ENCODE results near the gene SDHAF1.

SDHAF1 gene

DNA sequence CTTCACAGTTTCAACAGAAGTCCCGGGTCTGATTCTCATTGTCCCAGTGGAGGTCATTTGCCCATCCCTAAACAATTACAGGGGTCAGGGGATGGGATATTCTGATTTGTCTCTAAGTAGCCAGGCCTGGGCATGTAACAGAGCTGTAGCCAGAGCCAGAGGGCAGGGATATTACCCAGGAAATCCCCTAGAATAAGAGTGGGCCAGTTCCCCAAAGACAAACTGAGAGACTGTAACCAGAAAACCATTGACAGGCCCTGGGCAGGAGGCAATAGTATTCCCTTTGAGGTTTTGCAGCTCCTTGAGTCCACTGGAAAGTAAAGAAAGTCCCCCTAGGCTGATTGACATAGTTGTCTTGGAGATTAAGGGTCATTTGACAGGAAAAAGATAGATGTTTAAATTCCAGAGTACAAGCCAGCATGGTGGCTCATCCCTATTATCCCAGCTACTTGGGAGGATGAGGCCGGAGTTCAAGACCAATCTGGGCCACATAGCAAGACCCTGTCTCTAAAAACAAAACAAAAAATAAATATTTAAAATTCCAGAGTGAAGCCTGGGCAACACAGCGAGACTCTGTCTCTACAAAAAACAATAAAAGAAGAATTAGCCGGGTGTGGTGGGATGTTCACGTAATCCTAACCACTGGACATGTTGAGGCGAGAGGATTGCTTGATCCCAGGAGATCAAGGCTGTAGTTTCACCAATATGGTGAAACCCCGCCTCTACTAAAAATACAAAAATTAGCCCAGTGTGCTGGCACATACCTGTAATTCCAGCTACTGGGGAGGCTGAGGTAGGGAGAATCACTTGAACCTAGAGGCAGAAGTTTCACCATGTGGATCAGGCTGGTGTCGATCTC, 1.9 kb upstream of the SDHAF1 start:
- no peak overlapping the region for H3K27ac ChIP-seq (replicated peaks)
- TF ChIP-seq, protein P1, sequence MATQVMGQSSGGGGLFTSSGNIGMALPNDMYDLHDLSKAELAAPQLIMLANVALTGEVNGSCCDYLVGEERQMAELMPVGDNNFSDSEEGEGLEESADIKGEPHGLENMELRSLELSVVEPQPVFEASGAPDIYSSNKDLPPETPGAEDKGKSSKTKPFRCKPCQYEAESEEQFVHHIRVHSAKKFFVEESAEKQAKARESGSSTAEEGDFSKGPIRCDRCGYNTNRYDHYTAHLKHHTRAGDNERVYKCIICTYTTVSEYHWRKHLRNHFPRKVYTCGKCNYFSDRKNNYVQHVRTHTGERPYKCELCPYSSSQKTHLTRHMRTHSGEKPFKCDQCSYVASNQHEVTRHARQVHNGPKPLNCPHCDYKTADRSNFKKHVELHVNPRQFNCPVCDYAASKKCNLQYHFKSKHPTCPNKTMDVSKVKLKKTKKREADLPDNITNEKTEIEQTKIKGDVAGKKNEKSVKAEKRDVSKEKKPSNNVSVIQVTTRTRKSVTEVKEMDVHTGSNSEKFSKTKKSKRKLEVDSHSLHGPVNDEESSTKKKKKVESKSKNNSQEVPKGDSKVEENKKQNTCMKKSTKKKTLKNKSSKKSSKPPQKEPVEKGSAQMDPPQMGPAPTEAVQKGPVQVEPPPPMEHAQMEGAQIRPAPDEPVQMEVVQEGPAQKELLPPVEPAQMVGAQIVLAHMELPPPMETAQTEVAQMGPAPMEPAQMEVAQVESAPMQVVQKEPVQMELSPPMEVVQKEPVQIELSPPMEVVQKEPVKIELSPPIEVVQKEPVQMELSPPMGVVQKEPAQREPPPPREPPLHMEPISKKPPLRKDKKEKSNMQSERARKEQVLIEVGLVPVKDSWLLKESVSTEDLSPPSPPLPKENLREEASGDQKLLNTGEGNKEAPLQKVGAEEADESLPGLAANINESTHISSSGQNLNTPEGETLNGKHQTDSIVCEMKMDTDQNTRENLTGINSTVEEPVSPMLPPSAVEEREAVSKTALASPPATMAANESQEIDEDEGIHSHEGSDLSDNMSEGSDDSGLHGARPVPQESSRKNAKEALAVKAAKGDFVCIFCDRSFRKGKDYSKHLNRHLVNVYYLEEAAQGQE (IDR thresholded peaks at IDR 0.05; ENCODE audit: insufficient replicate concordance, low read depth): no peak
- TF ChIP-seq GABPA (IDR thresholded peaks at IDR 0.05; ENCODE audit: low read depth): no peak
- TF ChIP-seq SPI1 (IDR thresholded peaks at IDR 0.05; ENCODE audit: borderline replicate concordance, low read depth): no peak
- TF ChIP-seq POLR2AphosphoS5 (IDR thresholded peaks at IDR 0.05; ENCODE audit: low read depth): no peak
- TF ChIP-seq, protein P2, sequence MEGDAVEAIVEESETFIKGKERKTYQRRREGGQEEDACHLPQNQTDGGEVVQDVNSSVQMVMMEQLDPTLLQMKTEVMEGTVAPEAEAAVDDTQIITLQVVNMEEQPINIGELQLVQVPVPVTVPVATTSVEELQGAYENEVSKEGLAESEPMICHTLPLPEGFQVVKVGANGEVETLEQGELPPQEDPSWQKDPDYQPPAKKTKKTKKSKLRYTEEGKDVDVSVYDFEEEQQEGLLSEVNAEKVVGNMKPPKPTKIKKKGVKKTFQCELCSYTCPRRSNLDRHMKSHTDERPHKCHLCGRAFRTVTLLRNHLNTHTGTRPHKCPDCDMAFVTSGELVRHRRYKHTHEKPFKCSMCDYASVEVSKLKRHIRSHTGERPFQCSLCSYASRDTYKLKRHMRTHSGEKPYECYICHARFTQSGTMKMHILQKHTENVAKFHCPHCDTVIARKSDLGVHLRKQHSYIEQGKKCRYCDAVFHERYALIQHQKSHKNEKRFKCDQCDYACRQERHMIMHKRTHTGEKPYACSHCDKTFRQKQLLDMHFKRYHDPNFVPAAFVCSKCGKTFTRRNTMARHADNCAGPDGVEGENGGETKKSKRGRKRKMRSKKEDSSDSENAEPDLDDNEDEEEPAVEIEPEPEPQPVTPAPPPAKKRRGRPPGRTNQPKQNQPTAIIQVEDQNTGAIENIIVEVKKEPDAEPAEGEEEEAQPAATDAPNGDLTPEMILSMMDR (IDR thresholded peaks at IDR 0.05; ENCODE audit: insufficient read depth, low read length): no peak

DNA sequence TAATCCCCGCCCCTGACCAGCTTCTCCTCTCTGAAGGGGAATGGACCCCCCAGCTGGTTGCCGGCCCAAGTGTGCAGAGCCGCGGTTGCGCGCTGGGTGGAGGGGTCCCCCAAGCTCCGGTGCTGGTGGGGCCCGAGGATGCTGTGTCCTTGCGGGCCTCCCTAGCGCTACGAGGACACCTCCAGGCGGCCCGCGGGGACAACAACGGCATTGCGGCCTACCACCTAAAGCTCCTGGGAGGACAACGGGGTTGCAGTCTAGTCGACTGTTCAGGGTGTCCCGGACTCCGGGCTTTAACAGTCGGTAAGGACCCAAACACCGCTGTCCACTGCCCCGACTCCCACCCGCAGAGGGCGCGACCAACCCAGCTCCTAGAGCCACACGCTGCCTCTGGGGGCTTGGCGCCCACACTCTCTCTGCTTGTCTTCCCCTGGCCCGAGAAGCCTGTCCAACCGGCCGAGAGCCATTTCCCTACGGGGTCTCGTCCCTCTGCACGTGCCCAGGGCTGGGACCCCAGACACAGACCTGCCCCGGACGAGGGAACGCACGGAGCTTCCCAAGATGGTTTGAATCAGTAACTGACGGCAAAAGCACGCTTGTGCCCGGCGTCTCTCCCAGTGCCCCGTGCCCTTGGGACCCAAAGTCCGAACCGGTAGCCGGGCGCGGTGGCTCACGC, 927 bp upstream of the SDHAF1 start:
- Histone ChIP-seq H3K27ac (replicated peaks) (no peak overlapping the region), H3K4me3 (replicated peaks; ENCODE audit: insufficient read depth, low read length) (no peak overlapping the region), H3K27me3 (ENCODE audit: insufficient read depth, poor library complexity, severe bottlenecking) (no peaks in the 10 kb centered on the region)
- TF ChIP-seq, protein P1 (IDR thresholded peaks at IDR 0.05; ENCODE audit: insufficient replicate concordance, low read depth): no peak
- TF ChIP-seq GABPA (IDR thresholded peaks at IDR 0.05; ENCODE audit: low read depth) (no peak), SPI1 (IDR thresholded peaks at IDR 0.05; ENCODE audit: borderline replicate concordance, low read depth) (no peak), POLR2AphosphoS5 (IDR thresholded peaks at IDR 0.05; ENCODE audit: low read depth) (no peak)
- TF ChIP-seq, protein P2 (IDR thresholded peaks at IDR 0.05; ENCODE audit: insufficient read depth, low read length): no peak
- DNase-seq (ENCODE audit: low read depth in 1 of 2, low spot score in 1 of 2): no peak

More for the DNA sequence above, 1.9 kb upstream of the SDHAF1 start:
- H3K4me3 ChIP-seq (replicated peaks; ENCODE audit: insufficient read depth, low read length): no peak overlapping the region
- no peaks in the 10 kb centered on the region for H3K27me3 ChIP-seq (ENCODE audit: insufficient read depth, poor library complexity, severe bottlenecking)
- DNase-seq (ENCODE audit: low read depth in 1 of 2, low spot score in 1 of 2): no peak

DNA sequence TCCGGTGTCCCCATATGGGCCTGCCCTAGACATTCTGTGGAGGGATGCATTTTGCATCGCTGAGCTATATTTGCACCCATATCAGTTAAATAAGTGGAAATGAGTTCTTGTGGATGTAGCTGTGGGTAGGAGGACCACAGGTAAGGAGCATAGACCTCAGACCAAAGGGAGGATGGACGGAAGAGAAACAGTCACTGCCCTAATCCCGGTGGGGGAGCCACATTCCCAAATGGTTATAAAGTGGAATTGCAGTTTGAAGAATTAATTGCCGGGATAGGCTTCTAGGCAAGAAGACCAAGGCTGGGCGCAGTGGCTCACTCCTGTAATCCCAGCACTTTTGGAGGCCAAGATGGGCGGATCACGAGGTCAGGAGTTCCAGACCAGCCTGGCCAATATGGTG, 1.8 kb downstream of the SDHAF1 start:
- Histone ChIP-seq H3K27ac (replicated peaks) (no peak overlapping the region), H3K4me3 (replicated peaks; ENCODE audit: insufficient read depth, low read length) (no peak overlapping the region), H3K27me3 (ENCODE audit: insufficient read depth, poor library complexity, severe bottlenecking) (no peaks in the 10 kb centered on the region)
- no peak for TF ChIP-seq POLR2AphosphoS5 (IDR thresholded peaks at IDR 0.05; ENCODE audit: low read depth)
- TF ChIP-seq, protein P2 (IDR thresholded peaks at IDR 0.05; ENCODE audit: insufficient read depth, low read length): no peak
- no peak for DNase-seq (ENCODE audit: low read depth in 1 of 2, low spot score in 1 of 2)

All from HL-60 (cell line).